Endothelial cell of umbilical vein (primary cell): ENCODE data around the gene DOCK8. TPM values are rescaled to one million over a fixed set of nuclear protein-coding genes. Genes with fewer than 3 reads are reported as not detected.

Source experiments
- BruUV-seq: library from RNA; stranded (reverse); fragments of 400-500 nt; replicated peaks from 2 replicates; lab custom pipeline; 2021; lab: Mats Ljungman, UMichigan
- CTCF ChIA-PET: fragments of 300-600, 350-600 bp; sonication (Branson Sonifier 250); formaldehyde crosslinking; loops from one replicate; lab custom pipeline; 2021; ENCODE audit warnings: antibody characterized with exemption, inconsistent platforms; lab: Charles Lee
- POLR2A ChIA-PET: fragments of 300-600, 350-600 bp; sonication (Branson Sonifier 250); formaldehyde crosslinking; loops from one replicate; lab custom pipeline; 2021; ENCODE audit warnings: antibody characterized with exemption, inconsistent platforms; lab: Charles Lee
- DNase-seq: peaks from one replicate; pipeline ENCODE4 v3.0.0-alpha.2; 2011; ENCODE audit warnings: low read depth, low spot score
- FAIRE-seq: peaks from 2 replicates; lab custom pipeline; 2011; peaks lifted over from hg19 to GRCh38; lab: Jason Lieb, UNC
- H2AFZ ChIP-seq: 2 replicates; pipeline ENCODE4 v1.6.0; 2012; ENCODE audit warnings: low read depth, low read length, control low read depth, inconsistent platforms
- H3K27ac ChIP-seq: 2 replicates; pipeline ENCODE4 v1.5.1; 2011; ENCODE audit warnings: low read depth, mild to moderate bottlenecking, control low read depth, low read length, moderate library complexity; ENCODE audit not compliant: insufficient read depth
- H3K27me3 ChIP-seq, 2 experiments: 2 replicates each; pipeline versions ENCODE4 v1.6.0 to v1.6.1; 2011; ENCODE audit warnings: low read length in 2 of 2, mixed read lengths in 1 of 2; ENCODE audit not compliant: control insufficient read depth in 2 of 2, insufficient read depth in 2 of 2
- H3K36me3 ChIP-seq, 2 experiments: 2 replicates in 1 of 2; 3 replicates in 1 of 2; pipeline ENCODE4 v1.5.1; 2011; ENCODE audit warnings: low read length in 2 of 2, mild to moderate bottlenecking in 1 of 2, moderate library complexity in 1 of 2; ENCODE audit not compliant: control insufficient read depth in 2 of 2, insufficient read depth in 2 of 2; ENCODE audit errors: extremely low read depth in 1 of 2
- H3K4me1 ChIP-seq: 3 replicates; pipeline ENCODE4 v1.5.1; 2011; ENCODE audit warnings: mild to moderate bottlenecking, low read length; ENCODE audit not compliant: control insufficient read depth, insufficient read depth; ENCODE audit errors: extremely low read depth
- H3K4me2 ChIP-seq: 2 replicates; pipeline ENCODE4 v1.6.1; 2011; ENCODE audit warnings: low read length, control low read depth, mixed read lengths; ENCODE audit not compliant: insufficient read depth
- H3K4me3 ChIP-seq, 3 experiments: fragments of 200-600 bp in 1 of 3; sonication (generic), shearing (Covaris generic) in 1 of 3; replicated peaks in 1 of 3; 2 replicates each; pipeline ENCODE4 v1.5.1; 2011 to 2016; ENCODE audit warnings: control low read depth in 3 of 3, low read length in 3 of 3, mild to moderate bottlenecking in 2 of 3, inconsistent platforms in 1 of 3, low read depth in 1 of 3, moderate library complexity in 1 of 3; ENCODE audit not compliant: insufficient read depth in 1 of 3
- H3K79me2 ChIP-seq: 2 replicates; pipeline ENCODE4 v1.6.0; 2012; ENCODE audit warnings: low read length, inconsistent platforms; ENCODE audit not compliant: control insufficient read depth, insufficient read depth
- H3K9ac ChIP-seq: replicated peaks from 2 replicates; pipeline ENCODE3; 2011; ENCODE audit warnings: low read length, control low read depth; ENCODE audit not compliant: insufficient read depth; ENCODE audit errors: extremely low read depth
- H3K9me1 ChIP-seq: replicated peaks from 3 replicates; pipeline ENCODE4 v1.6.0; 2011; ENCODE audit warnings: mild to moderate bottlenecking, low read length; ENCODE audit not compliant: control insufficient read depth, insufficient read depth; ENCODE audit errors: extremely low read depth
- H3K9me3 ChIP-seq: replicated peaks from 2 replicates; pipeline ENCODE4 v1.5.1; 2012; ENCODE audit warnings: low read length, inconsistent platforms; ENCODE audit not compliant: control insufficient read depth, insufficient read depth
- H4K20me1 ChIP-seq: replicated peaks from 2 replicates; pipeline ENCODE3; 2011; ENCODE audit warnings: mild to moderate bottlenecking, low read length; ENCODE audit not compliant: control insufficient read depth, insufficient read depth; ENCODE audit errors: extremely low read depth
- EZH2 ChIP-seq: IDR thresholded peaks from 2 replicates; pipeline ENCODE4 v1.6.1; 2012; ENCODE audit warnings: borderline replicate concordance, low read depth, mild to moderate bottlenecking, moderate library complexity, low read length, inconsistent platforms; ENCODE audit not compliant: severe bottlenecking
- FOS ChIP-seq: IDR thresholded peaks from 2 replicates; pipeline ENCODE4 v1.6.1; 2011; ENCODE audit warnings: mild to moderate bottlenecking, low read length, moderate library complexity, borderline replicate concordance; ENCODE audit not compliant: insufficient read depth
- GATA2 ChIP-seq: IDR thresholded peaks from 2 replicates; pipeline ENCODE4 v1.7.0; 2011; ENCODE audit warnings: low read depth, mild to moderate bottlenecking, moderate library complexity, mixed read lengths, low read length; ENCODE audit not compliant: insufficient read length, insufficient read depth
- JUN ChIP-seq: IDR thresholded peaks from 2 replicates; pipeline ENCODE4 v1.6.1; 2011; ENCODE audit warnings: borderline replicate concordance, low read depth; ENCODE audit not compliant: insufficient read length, insufficient read depth
- MYC ChIP-seq: IDR thresholded peaks from one replicate; pipeline ENCODE4 v1.6.1; 2011; ENCODE audit warnings: mild to moderate bottlenecking, low read depth, low read length
- POLR2A ChIP-seq: IDR thresholded peaks from 2 replicates; pipeline ENCODE4 v1.6.1; 2012; ENCODE audit warnings: low read depth, mild to moderate bottlenecking, control low read depth, low read length
- POLR2AphosphoS5 ChIP-seq: IDR thresholded peaks from 2 replicates; pipeline ENCODE4 v1.6.1; 2012; ENCODE audit warnings: low read depth, mild to moderate bottlenecking, control low read depth, low read length, moderate library complexity; ENCODE audit not compliant: insufficient read depth
- dilution Hi-C: fragments of 300-500 bp; cut with MboI; formaldehyde crosslinking; loops from one replicate; pipeline ENCODE4 v1.15.0; 2019; ENCODE audit warnings: low sequenced_read_pairs; ENCODE audit not compliant: extremely low pct_ligation_motif_present
- intact Hi-C: fragments of 100-400 bp; cut with micrococcal nuclease; formaldehyde crosslinking; loops from one replicate; pipeline ENCODE4 v1.10.0; 2022
- polyA plus RNA-seq, 4 experiments: library from polyadenylated mRNA; depleted of rRNA in 3 of 4; stranded (reverse) in 3 of 4; unstranded in 1 of 4; fragments of >200 nt; gene quantifications; 2 replicates each; pipeline versions ENCODE4 v1.2.1 to v1.2.3, GENCODE V29; 2011 to 2012; ENCODE audit warnings: missing spikeins in 1 of 4
- total RNA-seq: library from RNA; stranded (reverse); gene quantifications from 2 replicates; pipeline ENCODE4 v1.2.3, GENCODE V29; 2021
- TF ChIP-seq, protein P1 (sequence below): IDR thresholded peaks from 2 replicates; pipeline ENCODE4 v1.6.1; 2011; ENCODE audit not compliant: insufficient read depth, insufficient read length
- TF ChIP-seq, protein P2 (sequence below), 2 donors: IDR thresholded peaks; 1 replicate in 1 of 2; 2 replicates in 1 of 2; pipeline ENCODE4 v1.5.1; 2011; ENCODE audit warnings: low read length in 2 of 2, mild to moderate bottlenecking in 2 of 2, moderate library complexity in 2 of 2, control low read depth in 1 of 2, inconsistent platforms in 1 of 2, low read depth in 1 of 2; ENCODE audit not compliant: insufficient read depth in 1 of 2; ENCODE audit errors: extremely low read depth in 1 of 2

The DOCK8 gene
- total and polyA plus RNA-seq, 2 donors (not counting 3 experiments of a cell fraction or from before 2014, with no cell fraction given), result 0.54 to 1.3 TPM

DNA sequence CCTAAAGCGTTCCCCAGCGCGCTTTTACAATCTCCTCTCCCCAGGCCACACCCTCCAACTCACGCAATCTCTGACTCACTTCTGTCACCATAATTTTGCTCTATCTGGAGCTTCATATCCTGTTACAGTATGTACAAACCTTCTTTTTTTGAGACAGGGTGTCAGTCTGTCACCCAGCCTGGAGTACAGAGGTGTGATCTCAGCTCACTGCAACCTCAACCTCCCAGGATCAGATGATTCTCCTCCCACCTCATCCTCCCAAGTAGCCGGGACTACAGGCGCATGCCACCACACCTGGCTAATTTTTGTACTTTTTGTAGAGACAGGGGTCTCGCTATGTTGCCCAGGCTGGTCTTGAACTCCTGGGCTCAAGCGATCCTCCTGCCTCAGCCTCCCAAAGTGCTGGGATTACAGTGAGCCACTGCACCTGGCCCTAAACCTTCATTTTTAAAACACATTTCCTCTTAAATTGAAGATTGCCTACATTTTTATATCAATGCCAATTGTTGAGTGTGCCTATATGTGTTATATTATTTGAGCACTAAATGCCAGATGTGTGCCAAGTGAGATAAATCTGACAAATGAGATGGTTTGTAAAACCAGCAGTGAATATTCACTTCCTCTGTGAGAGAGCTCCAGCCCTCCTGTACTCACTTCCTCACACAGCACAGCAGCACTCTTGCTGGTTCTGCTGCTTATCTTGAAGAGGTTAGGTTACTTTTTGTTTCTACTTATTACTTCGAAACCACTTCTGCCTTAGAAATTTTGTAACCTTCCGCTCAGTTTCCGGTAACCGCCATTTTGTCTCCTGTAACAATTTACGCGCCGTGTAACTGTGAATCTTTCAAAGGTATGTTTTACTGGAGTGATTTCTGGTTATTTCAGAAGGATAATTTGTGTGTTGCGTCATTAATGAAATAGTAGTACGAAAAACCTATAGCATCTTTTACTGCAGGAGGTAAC is 57.9 kb downstream of the DOCK8 start:
- intact Hi-C loops (no loop called here), dilution Hi-C loops (no loop called here)
- H3K9me3 ChIP-seq, result no peaks in the 10 kb centered on the region
- H3K79me2 ChIP-seq, result no peaks in the 10 kb centered on the region
- no peaks in the 10 kb centered on the region for H3K36me3 ChIP-seq
- FAIRE-seq (no peak), DNase-seq (no peak)
- POLR2A ChIA-PET, result no interaction called here
- BruUV-seq, result no TSS peak
- no peak overlapping the region for H3K4me3 ChIP-seq
- no peaks in the 10 kb centered on the region for H3K9me1 ChIP-seq
- no peaks in the 10 kb centered on the region for H4K20me1 ChIP-seq
- no peaks in the 10 kb centered on the region for H3K4me1 ChIP-seq
- H3K4me2 ChIP-seq, result no peak overlapping the region
- H3K9ac ChIP-seq, result no peak overlapping the region
- no peaks in the 10 kb centered on the region for H3K27me3 ChIP-seq
- H3K27ac ChIP-seq, result no peak overlapping the region
- CTCF ChIA-PET, result no interaction called here
- no peak overlapping the region for H2AFZ ChIP-seq
- TF ChIP-seq, protein P1, sequence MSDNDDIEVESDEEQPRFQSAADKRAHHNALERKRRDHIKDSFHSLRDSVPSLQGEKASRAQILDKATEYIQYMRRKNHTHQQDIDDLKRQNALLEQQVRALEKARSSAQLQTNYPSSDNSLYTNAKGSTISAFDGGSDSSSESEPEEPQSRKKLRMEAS, result no peak
- TF ChIP-seq FOS (no peak), POLR2AphosphoS5 (no peak), GATA2 (no peak), JUN (no peak), EZH2 (no peak), MYC (no peak), POLR2A (no peak)
- TF ChIP-seq, protein P2, sequence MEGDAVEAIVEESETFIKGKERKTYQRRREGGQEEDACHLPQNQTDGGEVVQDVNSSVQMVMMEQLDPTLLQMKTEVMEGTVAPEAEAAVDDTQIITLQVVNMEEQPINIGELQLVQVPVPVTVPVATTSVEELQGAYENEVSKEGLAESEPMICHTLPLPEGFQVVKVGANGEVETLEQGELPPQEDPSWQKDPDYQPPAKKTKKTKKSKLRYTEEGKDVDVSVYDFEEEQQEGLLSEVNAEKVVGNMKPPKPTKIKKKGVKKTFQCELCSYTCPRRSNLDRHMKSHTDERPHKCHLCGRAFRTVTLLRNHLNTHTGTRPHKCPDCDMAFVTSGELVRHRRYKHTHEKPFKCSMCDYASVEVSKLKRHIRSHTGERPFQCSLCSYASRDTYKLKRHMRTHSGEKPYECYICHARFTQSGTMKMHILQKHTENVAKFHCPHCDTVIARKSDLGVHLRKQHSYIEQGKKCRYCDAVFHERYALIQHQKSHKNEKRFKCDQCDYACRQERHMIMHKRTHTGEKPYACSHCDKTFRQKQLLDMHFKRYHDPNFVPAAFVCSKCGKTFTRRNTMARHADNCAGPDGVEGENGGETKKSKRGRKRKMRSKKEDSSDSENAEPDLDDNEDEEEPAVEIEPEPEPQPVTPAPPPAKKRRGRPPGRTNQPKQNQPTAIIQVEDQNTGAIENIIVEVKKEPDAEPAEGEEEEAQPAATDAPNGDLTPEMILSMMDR (IDR thresholded peaks at IDR 0.05; ENCODE audit: extremely low read depth in 1 of 2, insufficient read depth in 1 of 2, low read depth in 1 of 2, low read length in 2 of 2), result no peak
